GM21576 (cell line): ENCODE data around the gene AFDN.
"Not testable (repeated sequence)": the region's sequence is repeated elsewhere in the genome, so short reads cannot be mapped to it uniquely, and the experiment has no call there.

Source experiments
- ATAC-seq: cut with Tn5 transposase; IDR thresholded peaks from one replicate; pipeline ENCODE4 v1.9.1; 2021; ENCODE audit warnings: mild to moderate bottlenecking, moderate library complexity; ENCODE audit not compliant: unreplicated experiment

Gene AFDN

DNA sequence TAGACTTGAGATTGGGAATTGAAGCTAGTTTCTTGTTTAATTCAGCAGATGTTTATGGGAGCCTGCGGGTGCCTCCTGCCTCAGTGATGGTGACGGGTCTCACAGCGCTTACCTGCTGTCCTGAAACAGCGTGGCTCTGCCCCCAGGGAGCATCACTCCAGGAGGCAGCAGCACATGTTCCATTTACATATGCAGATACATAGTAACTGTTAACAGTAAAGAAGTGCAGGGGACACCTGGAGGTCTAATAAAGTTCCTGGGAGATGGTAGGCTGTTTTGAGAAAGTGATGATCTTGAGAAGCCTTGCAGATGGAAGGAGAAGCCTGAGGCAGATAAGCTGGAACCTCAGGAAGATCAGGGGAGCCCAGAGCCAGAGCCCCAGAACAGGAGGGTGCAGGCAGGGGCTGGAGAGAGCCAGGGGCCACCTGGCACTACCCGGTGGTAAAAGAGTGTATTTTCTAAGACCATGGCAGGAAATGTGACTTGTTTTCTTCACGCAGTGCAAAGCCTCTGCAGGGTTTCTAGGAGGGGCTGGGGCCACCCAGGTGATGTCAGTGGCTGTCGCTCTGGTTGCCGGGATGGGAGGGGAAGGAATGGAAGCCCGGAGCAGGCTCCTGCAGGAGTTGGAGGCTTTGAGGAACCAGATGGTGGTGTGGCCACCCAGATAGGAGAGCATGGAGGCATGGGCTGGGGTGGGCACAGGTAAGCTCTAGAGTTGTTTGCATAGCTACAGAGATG lies 146.6 kb downstream of the AFDN start:
- ATAC-seq: no peak

DNA sequence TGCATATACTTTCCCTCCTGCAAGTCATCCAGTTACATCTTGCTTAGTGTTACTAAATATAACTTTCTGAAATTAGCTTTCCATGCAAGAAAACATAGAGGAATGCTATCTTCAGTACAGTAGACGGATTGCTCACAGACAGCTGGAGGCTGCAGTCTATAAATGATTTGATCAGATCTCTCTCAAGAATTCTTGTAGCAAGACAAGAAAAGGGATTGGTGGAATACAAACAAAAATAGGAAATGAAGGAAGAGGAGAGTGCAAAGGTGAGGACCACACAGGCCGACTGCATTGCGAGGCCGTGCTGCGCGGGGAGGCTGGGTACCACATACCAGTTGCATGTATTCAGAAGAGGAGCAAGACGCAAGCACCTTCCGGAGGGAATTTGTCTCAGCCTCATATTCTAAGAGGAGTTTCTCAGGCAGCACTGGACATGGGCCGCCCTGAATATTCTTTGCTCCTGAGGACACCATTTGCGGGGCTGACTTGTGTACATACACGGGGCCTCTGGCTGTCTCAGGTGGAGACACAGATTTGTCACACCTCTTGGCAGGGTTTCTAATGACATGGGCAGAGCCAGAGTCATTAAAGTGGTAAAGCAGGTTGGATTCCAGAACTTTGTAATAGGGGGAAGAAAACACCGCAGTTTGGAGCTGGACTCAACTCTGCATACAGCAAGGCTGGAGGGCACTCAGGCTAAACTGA lies 148.1 kb downstream of the AFDN start:
- no peak for ATAC-seq

DNA sequence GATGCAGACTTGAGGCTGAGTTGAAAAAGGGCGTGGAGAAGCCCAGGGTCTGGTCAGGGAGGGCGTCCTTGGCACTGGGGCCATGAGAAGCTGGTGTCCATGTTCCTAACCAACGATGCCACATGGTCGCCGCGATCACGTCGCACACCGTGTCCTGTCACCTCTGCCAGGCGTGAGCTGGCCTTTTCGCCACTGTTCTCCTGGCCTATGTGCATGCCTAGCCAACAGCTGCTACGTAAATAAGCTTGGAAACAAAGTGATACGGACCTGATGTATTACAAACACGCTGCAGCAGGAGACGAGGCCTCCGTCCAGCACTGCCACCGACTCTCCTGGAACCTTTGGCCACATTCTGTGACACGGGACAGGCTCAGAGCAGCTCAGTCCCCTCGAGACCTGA lies 148.7 kb downstream of the AFDN start:
- no peak for ATAC-seq

DNA sequence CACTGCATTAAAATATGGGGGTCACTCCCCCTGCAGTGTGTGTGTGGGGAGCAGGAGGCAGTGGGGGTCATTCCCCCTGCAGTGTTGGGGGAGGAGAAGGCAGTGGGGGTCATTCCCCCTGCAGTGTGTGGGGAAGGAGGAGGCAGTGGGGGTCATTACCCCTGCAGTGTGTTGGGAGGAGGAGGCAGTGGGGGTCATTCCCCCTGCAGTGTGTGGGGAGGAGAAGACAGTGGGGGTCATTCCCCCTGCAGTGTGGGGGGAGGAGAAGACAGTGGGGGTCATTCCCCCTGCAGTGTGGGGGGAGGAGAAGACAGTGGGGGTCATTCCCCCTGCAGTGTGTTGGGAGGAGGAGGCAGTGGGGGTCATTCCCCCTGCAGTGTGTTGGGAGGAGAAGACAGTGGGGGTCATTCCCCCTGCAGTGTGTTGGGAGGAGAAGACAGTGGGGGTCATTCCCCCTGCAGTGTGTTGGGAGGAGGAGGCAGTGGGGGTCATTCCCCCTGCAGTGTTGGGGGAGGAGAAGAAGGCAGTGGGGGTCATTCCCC lies 149.5 kb downstream of the AFDN start:
- not testable (repeated sequence) for ATAC-seq

DNA sequence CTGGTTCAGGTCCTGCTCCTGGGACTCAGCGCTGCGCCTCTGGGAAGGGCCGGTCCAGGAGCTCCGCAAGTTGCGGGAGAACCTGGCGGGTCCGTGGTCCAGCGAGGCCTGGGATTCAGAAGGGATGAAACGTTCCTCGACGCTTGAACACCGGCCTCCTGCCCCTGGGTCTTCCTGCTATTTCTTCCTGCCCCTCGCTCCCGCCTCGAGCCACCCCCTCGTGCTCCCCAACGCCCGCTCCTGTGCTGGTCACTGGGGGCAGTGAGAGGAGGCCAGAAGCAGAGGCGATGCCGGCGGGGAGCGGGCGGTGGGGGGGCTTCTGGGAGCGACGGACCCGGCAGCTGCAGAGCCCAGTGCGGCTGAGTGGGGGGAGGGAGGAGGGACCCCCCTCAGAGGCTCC lies 150.0 kb downstream of the AFDN start:
- no peak for ATAC-seq

DNA sequence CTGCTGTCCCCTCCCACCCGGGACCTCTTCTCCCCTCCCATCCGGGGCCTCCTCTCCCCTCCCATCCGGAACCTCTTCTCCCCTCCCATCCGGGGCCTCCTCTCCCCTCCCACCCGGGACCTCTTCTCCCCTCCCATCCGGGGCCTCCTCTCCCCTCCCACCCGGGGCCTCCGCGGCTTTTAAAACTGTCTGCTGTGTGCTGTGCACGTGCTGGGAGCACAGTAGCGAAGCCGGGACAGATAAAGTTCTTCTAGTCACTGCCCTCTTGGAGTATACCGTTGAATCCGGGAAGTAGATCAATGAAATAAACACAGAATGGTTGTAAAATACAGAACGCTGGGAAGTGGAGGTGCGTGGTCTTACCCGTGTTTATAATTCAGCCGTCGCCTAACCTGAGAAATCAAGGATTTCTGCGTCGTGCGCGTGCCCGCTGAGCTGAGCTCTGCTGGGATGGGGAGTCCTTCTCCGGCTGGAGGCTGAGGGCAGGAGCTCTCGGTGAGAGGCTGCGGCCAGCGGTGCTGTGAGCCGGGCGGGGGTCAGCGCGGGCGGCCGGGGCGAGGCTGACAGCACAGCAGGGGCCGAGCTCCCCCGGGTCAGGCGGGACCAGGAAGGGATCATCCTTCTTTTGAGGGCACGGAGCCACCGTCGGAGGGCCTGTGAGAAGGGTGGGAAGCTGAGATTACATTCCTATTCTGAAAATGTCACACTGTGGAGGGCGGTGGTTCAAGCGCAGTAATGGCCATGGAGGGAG lies 151.2 kb downstream of the AFDN start:
- ATAC-seq: no peak

DNA sequence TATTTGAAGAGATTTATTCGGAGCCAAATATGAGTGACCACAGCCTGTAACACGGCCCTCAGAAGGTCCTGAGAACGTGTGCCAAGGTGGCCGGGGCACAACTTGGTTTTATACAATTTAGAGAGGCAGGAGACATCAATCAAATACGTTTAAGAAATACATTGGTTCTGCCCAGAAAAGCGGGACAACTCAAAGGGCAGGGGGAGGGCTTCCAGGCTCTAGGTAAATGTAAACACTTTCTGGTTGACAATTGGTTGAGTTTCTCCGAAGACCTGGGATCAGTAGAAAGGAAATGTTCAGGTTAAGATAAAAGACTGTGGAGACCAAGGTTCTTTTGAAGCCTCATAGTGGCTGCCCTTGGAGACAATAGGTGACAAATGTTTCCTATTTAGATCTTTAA lies 151.9 kb downstream of the AFDN start:
- no peak for ATAC-seq

DNA sequence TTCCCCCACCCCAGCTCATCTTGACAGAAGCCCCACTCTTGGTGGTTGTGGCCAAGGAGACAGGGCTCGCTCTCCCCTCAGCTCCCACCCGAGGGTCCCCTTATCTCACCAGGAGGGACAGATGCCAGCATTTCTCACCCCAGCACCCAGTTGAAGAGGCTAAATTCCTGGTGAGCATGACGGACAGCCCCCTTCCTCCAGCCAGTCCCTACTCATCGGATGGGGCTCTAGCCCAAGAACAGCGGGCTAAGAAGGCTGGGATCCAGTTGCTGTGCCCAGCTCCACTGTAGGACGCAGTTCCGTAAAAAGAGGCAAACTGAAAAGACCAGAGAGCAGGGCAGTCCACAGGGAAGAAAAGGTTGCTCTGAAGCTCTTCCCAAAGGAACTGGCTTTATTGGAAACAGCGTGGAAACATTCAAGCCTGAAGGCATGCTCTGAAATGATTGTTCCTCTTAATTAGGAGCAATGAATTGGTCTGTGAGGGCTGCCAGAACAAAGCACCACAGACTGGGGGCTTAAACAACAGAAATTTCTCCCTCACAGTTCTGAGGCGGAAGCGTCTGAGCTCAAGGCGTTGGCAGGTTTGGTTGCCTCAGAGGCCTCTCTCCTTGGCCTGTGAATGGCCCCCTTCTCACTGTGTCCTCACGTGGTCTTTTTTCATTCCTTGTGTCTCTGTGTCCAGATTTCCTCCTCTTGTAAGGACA lies 152.9 kb downstream of the AFDN start:
- ATAC-seq: no peak

DNA sequence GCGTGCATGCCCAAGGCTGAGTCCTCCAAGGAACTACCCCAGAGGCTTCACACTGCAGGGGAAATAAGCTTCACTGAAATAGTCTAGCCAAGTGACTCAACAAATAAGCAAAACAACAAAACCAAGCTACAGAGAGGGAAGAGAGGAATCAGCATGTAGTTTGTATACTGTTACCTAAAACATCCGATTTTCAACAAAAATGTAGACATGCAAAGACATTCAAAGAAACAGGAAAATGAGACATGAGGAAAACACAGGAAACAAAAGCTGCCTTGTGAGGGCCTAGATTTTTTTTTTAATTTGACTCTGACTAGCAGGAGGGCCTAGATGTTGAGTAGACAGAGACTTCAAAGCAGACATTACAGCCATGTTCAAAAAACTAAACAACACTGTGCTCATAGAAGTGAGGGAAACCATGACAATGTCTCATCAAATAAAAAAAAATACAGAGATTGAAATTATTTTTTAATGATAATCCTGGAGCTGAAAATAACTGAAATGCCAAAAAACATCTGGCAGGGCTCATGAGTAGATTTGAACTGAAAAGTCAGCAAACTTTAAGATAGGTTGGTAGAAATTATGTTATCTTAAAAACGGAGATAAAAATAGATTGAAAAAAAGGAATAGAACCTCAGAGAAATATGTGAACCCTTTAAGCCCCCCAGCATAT lies 154.3 kb downstream of the AFDN start:
- ATAC-seq: no peak

GRCh38 chr6:167981916-167982462 lies 155.3 kb downstream of the AFDN start:
- ATAC-seq: no peak

- no peak for ATAC-seq
Measured at GRCh38 chr6:167984144-167984719, 157.5 kb downstream of the AFDN start.

DNA sequence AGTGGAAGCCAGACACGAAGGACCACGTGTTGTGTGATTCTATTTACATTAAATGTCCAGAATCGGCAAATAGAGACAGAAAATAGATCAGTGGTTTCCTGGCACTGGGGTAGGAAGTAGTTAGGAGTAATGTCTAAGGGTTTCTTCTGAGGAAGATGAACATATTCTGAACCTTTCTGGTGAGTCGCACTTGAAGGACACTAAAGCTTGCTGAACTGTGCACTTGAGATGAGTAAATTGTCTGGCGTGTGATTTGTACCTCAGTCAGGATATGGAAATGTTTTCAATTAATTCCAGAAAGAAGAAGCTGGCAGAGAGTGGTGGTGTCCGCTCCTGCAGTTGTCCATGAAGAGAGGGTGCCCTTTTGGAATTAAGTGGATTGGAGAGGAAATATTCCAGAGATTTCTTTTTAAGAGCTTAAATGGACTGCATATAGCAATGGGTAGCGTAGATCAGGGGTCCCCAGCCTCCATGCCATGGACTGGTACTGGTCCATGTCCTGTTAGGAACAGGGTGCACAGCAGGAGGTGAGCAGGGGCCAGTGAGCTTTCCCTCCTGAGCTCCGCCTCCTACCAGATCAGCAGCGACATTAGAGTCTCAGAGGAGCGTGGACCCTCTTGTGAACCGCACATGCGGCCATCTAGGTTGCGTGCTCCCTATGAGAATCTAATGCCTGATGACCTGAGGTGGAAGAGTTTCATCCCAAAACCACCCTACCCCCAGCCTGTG lies 158.3 kb downstream of the AFDN start:
- ATAC-seq: no peak

DNA sequence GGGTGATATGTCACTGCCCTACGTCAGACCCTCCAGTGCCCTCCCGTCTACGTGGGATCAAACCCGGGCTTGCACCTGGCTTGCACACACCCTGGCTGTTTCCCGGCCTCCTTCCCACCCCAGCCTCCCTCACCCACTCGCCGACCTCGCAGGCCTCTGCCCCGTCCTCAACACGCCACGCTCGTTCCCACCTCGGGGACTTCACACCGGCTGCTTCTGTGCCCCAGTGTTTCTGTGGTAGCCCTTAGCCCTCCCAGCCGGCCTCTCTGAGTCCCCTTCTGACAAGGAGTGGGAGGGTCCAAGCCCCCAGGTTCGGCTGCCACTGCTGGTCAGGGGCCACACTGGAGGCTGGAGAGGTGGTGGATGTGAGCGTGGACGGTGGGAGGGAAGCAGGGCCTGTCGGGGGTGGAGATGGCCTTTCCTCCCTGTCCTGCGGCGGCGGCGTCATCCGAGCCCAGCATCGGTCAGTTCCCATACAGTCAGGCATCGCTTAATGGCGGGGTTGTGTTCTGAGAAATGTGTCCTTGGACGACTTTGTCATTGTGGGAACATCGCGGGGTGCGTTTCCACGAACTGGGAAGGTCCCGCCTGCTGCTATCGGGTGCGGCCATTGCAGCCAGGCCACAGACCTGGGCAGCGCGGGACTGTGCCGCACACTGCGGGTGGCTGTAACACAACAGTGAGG lies 159.3 kb downstream of the AFDN start:
- ATAC-seq: no peak

GRCh38 chr6:167987396-167988153 lies 160.9 kb downstream of the AFDN start:
- no peak for ATAC-seq

DNA sequence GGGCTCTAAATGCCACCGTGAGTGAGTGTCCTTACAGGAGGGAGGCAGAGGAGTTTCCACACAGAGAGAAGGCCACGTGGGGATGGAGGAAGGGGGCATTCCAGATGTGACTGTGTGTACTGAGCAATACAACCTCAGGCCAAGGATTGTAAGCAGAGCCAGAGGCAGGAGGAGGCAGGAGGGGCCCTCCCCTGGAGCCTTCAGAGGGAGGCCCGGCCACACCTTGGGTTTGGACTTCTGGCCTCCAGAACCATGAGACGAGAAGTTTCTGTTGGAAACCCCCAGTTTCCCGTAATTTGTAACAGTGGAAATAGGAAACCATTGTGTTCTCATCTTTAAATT lies 161.4 kb downstream of the AFDN start:
- ATAC-seq: no peak

- no peak for ATAC-seq
Measured at GRCh38 chr6:167988945-167989841, 162.5 kb downstream of the AFDN start.
